IPS DF 4.7 (cell line): ENCODE data around the gene SORBS1.

Experiments used
- DNase-seq: peaks from one replicate; pipeline ENCODE4 v3.0.0-alpha.2; 2013; ENCODE audit warnings: low spot score; ENCODE audit errors: extremely low read depth

Gene SORBS1

GRCh38 chr10:95540514-95541052 lies 20.6 kb downstream of the SORBS1 start:
- no peak for DNase-seq

- DNase-seq: no peak
Measured at GRCh38 chr10:95539560-95540284, 21.4 kb downstream of the SORBS1 start.

GRCh38 chr10:95538412-95538811 lies 22.8 kb downstream of the SORBS1 start:
- DNase-seq: no peak

- no peak for DNase-seq
Measured at GRCh38 chr10:95537542-95537927, 23.6 kb downstream of the SORBS1 start.

GRCh38 chr10:95536894-95537541 lies 24.2 kb downstream of the SORBS1 start:
- DNase-seq: no peak

- DNase-seq: no peak
Measured at GRCh38 chr10:95536017-95536416, 25.2 kb downstream of the SORBS1 start.

GRCh38 chr10:95535526-95535925 lies 25.6 kb downstream of the SORBS1 start:
- DNase-seq: no peak

GRCh38 chr10:95533590-95533989 lies 27.6 kb downstream of the SORBS1 start:
- no peak for DNase-seq

- no peak for DNase-seq
Measured at GRCh38 chr10:95532536-95532935, 28.6 kb downstream of the SORBS1 start.

GRCh38 chr10:95531994-95532399 lies 29.2 kb downstream of the SORBS1 start:
- DNase-seq: no peak

- DNase-seq: no peak
Measured at GRCh38 chr10:95531058-95531809, 29.9 kb downstream of the SORBS1 start.

- no peak for DNase-seq
Measured at GRCh38 chr10:95530561-95530960, 30.6 kb downstream of the SORBS1 start.

GRCh38 chr10:95530029-95530428 lies 31.1 kb downstream of the SORBS1 start:
- no peak for DNase-seq

- DNase-seq: no peak
Measured at GRCh38 chr10:95526044-95526443, 35.1 kb downstream of the SORBS1 start.

GRCh38 chr10:95525033-95525418 lies 36.1 kb downstream of the SORBS1 start:
- no peak for DNase-seq

GRCh38 chr10:95524358-95525032 lies 36.7 kb downstream of the SORBS1 start:
- DNase-seq: no peak

GRCh38 chr10:95522117-95522516 lies 39.1 kb downstream of the SORBS1 start:
- no peak for DNase-seq

- no peak for DNase-seq
Measured at GRCh38 chr10:95520617-95521016, 40.6 kb downstream of the SORBS1 start.

GRCh38 chr10:95518455-95519452 lies 42.4 kb downstream of the SORBS1 start:
- DNase-seq: no peak
